ENCODE data around the gene HELZ.

DNA sequence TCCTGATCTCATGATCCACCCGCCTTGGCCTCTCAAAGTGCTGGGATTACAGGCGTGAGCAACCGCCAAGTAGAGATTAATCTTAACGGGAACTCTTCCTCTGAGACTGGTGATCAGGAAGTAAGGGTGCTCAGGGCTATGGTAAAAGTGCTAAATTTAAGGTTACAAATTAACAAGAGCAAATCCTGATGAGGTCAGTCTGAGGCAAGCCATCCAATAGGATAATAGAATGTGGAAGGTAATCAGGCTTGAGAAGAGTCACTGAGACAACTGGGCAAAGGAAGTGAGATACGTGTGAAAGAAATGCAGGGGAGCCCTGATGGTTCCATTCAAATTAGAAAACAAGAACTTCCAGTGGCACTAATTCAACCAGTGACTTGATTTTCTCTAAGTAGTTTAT lies 131.5 kb downstream of the HELZ start:
- TF ChIP-seq EP300 (IDR thresholded peaks at IDR 0.05; ENCODE audit: borderline replicate concordance in 1 of 2, low read depth in 1 of 2, low read length in 1 of 2) = no peak
- TF ChIP-seq FOSL2 (IDR thresholded peaks at IDR 0.05; ENCODE audit: borderline replicate concordance, low read depth) = no peak
- TF ChIP-seq FOXJ3 (CRISPR knock-in tag; IDR thresholded peaks at IDR 0.05) = no peak
- TF ChIP-seq, protein P1, sequence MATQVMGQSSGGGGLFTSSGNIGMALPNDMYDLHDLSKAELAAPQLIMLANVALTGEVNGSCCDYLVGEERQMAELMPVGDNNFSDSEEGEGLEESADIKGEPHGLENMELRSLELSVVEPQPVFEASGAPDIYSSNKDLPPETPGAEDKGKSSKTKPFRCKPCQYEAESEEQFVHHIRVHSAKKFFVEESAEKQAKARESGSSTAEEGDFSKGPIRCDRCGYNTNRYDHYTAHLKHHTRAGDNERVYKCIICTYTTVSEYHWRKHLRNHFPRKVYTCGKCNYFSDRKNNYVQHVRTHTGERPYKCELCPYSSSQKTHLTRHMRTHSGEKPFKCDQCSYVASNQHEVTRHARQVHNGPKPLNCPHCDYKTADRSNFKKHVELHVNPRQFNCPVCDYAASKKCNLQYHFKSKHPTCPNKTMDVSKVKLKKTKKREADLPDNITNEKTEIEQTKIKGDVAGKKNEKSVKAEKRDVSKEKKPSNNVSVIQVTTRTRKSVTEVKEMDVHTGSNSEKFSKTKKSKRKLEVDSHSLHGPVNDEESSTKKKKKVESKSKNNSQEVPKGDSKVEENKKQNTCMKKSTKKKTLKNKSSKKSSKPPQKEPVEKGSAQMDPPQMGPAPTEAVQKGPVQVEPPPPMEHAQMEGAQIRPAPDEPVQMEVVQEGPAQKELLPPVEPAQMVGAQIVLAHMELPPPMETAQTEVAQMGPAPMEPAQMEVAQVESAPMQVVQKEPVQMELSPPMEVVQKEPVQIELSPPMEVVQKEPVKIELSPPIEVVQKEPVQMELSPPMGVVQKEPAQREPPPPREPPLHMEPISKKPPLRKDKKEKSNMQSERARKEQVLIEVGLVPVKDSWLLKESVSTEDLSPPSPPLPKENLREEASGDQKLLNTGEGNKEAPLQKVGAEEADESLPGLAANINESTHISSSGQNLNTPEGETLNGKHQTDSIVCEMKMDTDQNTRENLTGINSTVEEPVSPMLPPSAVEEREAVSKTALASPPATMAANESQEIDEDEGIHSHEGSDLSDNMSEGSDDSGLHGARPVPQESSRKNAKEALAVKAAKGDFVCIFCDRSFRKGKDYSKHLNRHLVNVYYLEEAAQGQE (IDR thresholded peaks at IDR 0.05; ENCODE audit: low read depth, low read length) = no peak
- TF ChIP-seq, protein P2, sequence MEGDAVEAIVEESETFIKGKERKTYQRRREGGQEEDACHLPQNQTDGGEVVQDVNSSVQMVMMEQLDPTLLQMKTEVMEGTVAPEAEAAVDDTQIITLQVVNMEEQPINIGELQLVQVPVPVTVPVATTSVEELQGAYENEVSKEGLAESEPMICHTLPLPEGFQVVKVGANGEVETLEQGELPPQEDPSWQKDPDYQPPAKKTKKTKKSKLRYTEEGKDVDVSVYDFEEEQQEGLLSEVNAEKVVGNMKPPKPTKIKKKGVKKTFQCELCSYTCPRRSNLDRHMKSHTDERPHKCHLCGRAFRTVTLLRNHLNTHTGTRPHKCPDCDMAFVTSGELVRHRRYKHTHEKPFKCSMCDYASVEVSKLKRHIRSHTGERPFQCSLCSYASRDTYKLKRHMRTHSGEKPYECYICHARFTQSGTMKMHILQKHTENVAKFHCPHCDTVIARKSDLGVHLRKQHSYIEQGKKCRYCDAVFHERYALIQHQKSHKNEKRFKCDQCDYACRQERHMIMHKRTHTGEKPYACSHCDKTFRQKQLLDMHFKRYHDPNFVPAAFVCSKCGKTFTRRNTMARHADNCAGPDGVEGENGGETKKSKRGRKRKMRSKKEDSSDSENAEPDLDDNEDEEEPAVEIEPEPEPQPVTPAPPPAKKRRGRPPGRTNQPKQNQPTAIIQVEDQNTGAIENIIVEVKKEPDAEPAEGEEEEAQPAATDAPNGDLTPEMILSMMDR (IDR thresholded peaks at IDR 0.05) = no peak
- TF ChIP-seq GATA2 (CRISPR knock-in tag; IDR thresholded peaks at IDR 0.05) = no peak
- TF ChIP-seq, protein P3, sequence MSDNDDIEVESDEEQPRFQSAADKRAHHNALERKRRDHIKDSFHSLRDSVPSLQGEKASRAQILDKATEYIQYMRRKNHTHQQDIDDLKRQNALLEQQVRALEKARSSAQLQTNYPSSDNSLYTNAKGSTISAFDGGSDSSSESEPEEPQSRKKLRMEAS (IDR thresholded peaks at IDR 0.05; ENCODE audit: low read depth) = no peak
